DMS153 treated with DMSO at 0.1 percent for 48 hours (cell line): ENCODE results near the gene CDH6.
"Not testable (repeated sequence)": the region's sequence is repeated elsewhere in the genome, so short reads cannot be mapped to it uniquely, and the experiment has no call there.

Experiments used
- DNase-seq: peaks from one replicate; lab custom pipeline; 2025; ENCODE audit not compliant: unreplicated experiment; lab: John Stamatoyannopoulos, UW

Gene CDH6

GRCh38 chr5:31322946-31323345 lies 129.5 kb downstream of the CDH6 start:
- no peak for DNase-seq

GRCh38 chr5:31324842-31325241 lies 131.4 kb downstream of the CDH6 start:
- no peak for DNase-seq

GRCh38 chr5:31328040-31328733 lies 134.7 kb downstream of the CDH6 start:
- DNase-seq, result no peak

- DNase-seq, result no peak
Observed at GRCh38 chr5:31329715-31330114, 136.2 kb downstream of the CDH6 start.

- DNase-seq, result no peak
Observed at GRCh38 chr5:31332160-31332559, 138.7 kb downstream of the CDH6 start.

GRCh38 chr5:31333475-31333874 lies 140.0 kb downstream of the CDH6 start:
- DNase-seq, result no peak

GRCh38 chr5:31334061-31334860 lies 140.8 kb downstream of the CDH6 start:
- DNase-seq, result no peak

GRCh38 chr5:31335456-31335855 lies 142.0 kb downstream of the CDH6 start:
- no peak for DNase-seq

GRCh38 chr5:31343946-31344345 lies 150.5 kb downstream of the CDH6 start:
- DNase-seq, result no peak

- no peak for DNase-seq
Observed at GRCh38 chr5:31346896-31347551, 153.5 kb downstream of the CDH6 start.

GRCh38 chr5:31347552-31347905 lies 154.0 kb downstream of the CDH6 start:
- no peak for DNase-seq

GRCh38 chr5:31350395-31350794 lies 156.9 kb downstream of the CDH6 start:
- no peak for DNase-seq

GRCh38 chr5:31355337-31355736 lies 161.9 kb downstream of the CDH6 start:
- DNase-seq, result no peak

- DNase-seq, result no peak
Observed at GRCh38 chr5:31357038-31357437, 163.6 kb downstream of the CDH6 start.

GRCh38 chr5:31359839-31360238 lies 166.4 kb downstream of the CDH6 start:
- DNase-seq, result no peak

GRCh38 chr5:31361234-31361633 lies 167.7 kb downstream of the CDH6 start:
- DNase-seq, result no peak

- DNase-seq, result not testable (repeated sequence)
Observed at GRCh38 chr5:31361704-31362528, 168.4 kb downstream of the CDH6 start.

GRCh38 chr5:31362529-31362900 lies 169.0 kb downstream of the CDH6 start:
- DNase-seq, result no peak

GRCh38 chr5:31362931-31363568 lies 169.6 kb downstream of the CDH6 start:
- DNase-seq, result no peak

- no peak for DNase-seq
Observed at GRCh38 chr5:31364881-31365636, 171.6 kb downstream of the CDH6 start.
